Measurements from ENCODE around the gene CCDC183. TPM values are rescaled to one million over a fixed set of nuclear protein-coding genes. Genes with fewer than 3 reads are reported as not detected.
"Not testable (repeated sequence)": the region's sequence is repeated elsewhere in the genome, so short reads cannot be mapped to it uniquely, and the experiment has no call there.

CCDC183 gene
- total RNA-seq, 8 experiments from 2014 or later: 0.61 to 3.3 (median 2.5) TPM

- no peak overlapping the region for H3K4me3 ChIP-seq
- ATAC-seq (replicated peaks in 6 of 8): no peak
- no peaks in the 10 kb centered on the region for H3K4me1 ChIP-seq (replicated peaks in 1 of 2)
- in situ Hi-C loops (cut with MboI; ENCODE audit: low pct_unique_long_range_greater_than_20kb in 2 of 9, low sequenced_read_pairs in 9 of 9, unreplicated experiment in 9 of 9): no loop called here
- no peak overlapping the region for H3K27ac ChIP-seq
- 67 to 100% (median 91%) methylated on average over 1 to 7 of the region's 24 CpGs; no CpG with 5 or more reads in 4 of the 10 experiments for WGBS, 10 experiments
These were observed 30.8 kb downstream of the CCDC183 start for GRCh38 chr9:136826703-136827582.

GRCh38 chr9:136827794-136828473 is 31.8 kb downstream of the CCDC183 start:
- ATAC-seq (replicated peaks in 6 of 8): no peak
- Histone ChIP-seq H3K4me1 (replicated peaks in 1 of 2) (no peaks in the 10 kb centered on the region), H3K4me3 (no peak overlapping the region), H3K27ac (no peak overlapping the region)
- WGBS, 10 experiments: 60 to 100% (median 85%) methylated on average over 1 to 2 of the region's 14 CpGs; no CpG with 5 or more reads in 5 of the 10 experiments
- in situ Hi-C loops (cut with MboI; ENCODE audit: low pct_unique_long_range_greater_than_20kb in 2 of 9, low sequenced_read_pairs in 9 of 9, unreplicated experiment in 9 of 9): no loop called here

- H3K4me1 ChIP-seq (replicated peaks in 1 of 2): no peaks in the 10 kb centered on the region
- no peak for ATAC-seq (replicated peaks in 6 of 8)
- WGBS, 10 experiments: 87 to 100% (median 99%) methylated on average over 1 to 8 of the region's 31 CpGs; no CpG with 5 or more reads in 2 of the 10 experiments
- H3K27ac ChIP-seq: no peak overlapping the region
- in situ Hi-C loops (cut with MboI; ENCODE audit: low pct_unique_long_range_greater_than_20kb in 2 of 9, low sequenced_read_pairs in 9 of 9, unreplicated experiment in 9 of 9): no loop called here
- no peak overlapping the region for H3K4me3 ChIP-seq
These were observed 32.5 kb downstream of the CCDC183 start for GRCh38 chr9:136828474-136829140.

- Histone ChIP-seq H3K4me1 (replicated peaks in 1 of 2) (no peaks in the 10 kb centered on the region), H3K4me3 (no peak overlapping the region), H3K27ac (no peak overlapping the region)
- ATAC-seq (replicated peaks in 6 of 8): no peak
- WGBS, 10 experiments: 73 to 100% (median 81%) methylated on average over 1 to 4 of the region's 14 CpGs; no CpG with 5 or more reads in 4 of the 10 experiments
- in situ Hi-C loops (cut with MboI; ENCODE audit: low pct_unique_long_range_greater_than_20kb in 2 of 9, low sequenced_read_pairs in 9 of 9, unreplicated experiment in 9 of 9): no loop called here
These were observed 33.3 kb downstream of the CCDC183 start for GRCh38 chr9:136829412-136829811.

GRCh38 chr9:136829981-136830885 is 34.1 kb downstream of the CCDC183 start:
- in situ Hi-C loops (cut with MboI; ENCODE audit: low pct_unique_long_range_greater_than_20kb in 2 of 9, low sequenced_read_pairs in 9 of 9, unreplicated experiment in 9 of 9): no loop called here
- 60 to 100% (median 90%) methylated on average over 1 to 6 of the region's 41 CpGs; no CpG with 5 or more reads in 5 of the 10 experiments for WGBS, 10 experiments
- Histone ChIP-seq H3K27ac (no peak overlapping the region), H3K4me3 (no peak overlapping the region), H3K4me1 (replicated peaks in 1 of 2) (no peaks in the 10 kb centered on the region)
- ATAC-seq (replicated peaks in 6 of 8): peak in 4 of 8 experiments; percentile 8 to 14 (median 12)

- in situ Hi-C loops (cut with MboI; ENCODE audit: low pct_unique_long_range_greater_than_20kb in 2 of 9, low sequenced_read_pairs in 9 of 9, unreplicated experiment in 9 of 9): no loop called here
- 80 to 100% (median 90%) methylated on average over 1 to 7 of the region's 30 CpGs; no CpG with 5 or more reads in 2 of the 10 experiments for WGBS, 10 experiments
- Histone ChIP-seq H3K4me3 (no peak overlapping the region), H3K27ac (no peak overlapping the region), H3K4me1 (replicated peaks in 1 of 2) (no peaks in the 10 kb centered on the region)
- ATAC-seq (replicated peaks in 6 of 8): no peak
These were observed 35.0 kb downstream of the CCDC183 start for GRCh38 chr9:136831002-136831719.

- no CpG with 5 or more reads among the region's 23 CpGs for WGBS, 10 experiments
- no peak overlapping the region for H3K27ac ChIP-seq
- in situ Hi-C loops (cut with MboI; ENCODE audit: low pct_unique_long_range_greater_than_20kb in 2 of 9, low sequenced_read_pairs in 9 of 9, unreplicated experiment in 9 of 9): no loop called here
These were observed 35.6 kb downstream of the CCDC183 start for GRCh38 chr9:136831720-136832104.

GRCh38 chr9:136832581-136832980 is 36.4 kb downstream of the CCDC183 start:
- ATAC-seq (replicated peaks in 6 of 8): no peak
- H3K4me1 ChIP-seq (replicated peaks in 1 of 2): no peaks in the 10 kb centered on the region
- in situ Hi-C loops (cut with MboI; ENCODE audit: low pct_unique_long_range_greater_than_20kb in 2 of 9, low sequenced_read_pairs in 9 of 9, unreplicated experiment in 9 of 9): no loop called here
- H3K27ac ChIP-seq: no peak overlapping the region
- WGBS, 10 experiments: 88 to 100% methylated on average over 2 to 5 of the region's 9 CpGs; no CpG with 5 or more reads in 8 of the 10 experiments
- no peak overlapping the region for H3K4me3 ChIP-seq

More at GRCh38 chr9:136831720-136832104, 35.6 kb downstream of the CCDC183 start:
- no peak for ATAC-seq (replicated peaks in 6 of 8)
- no peak overlapping the region for H3K4me3 ChIP-seq
- H3K4me1 ChIP-seq (replicated peaks in 1 of 2): no peaks in the 10 kb centered on the region

- H3K27ac ChIP-seq; in situ Hi-C loops (cut with MboI; ENCODE audit: low pct_unique_long_range_greater_than_20kb in 2 of 9, low sequenced_read_pairs in 9 of 9, unreplicated experiment in 9 of 9); ATAC-seq (replicated peaks in 6 of 8); H3K4me3 ChIP-seq; H3K4me1 ChIP-seq (replicated peaks in 1 of 2): not testable (repeated sequence)
- 60 to 100% (median 80%) methylated on average over 1 to 6 of the region's 16 CpGs; no CpG with 5 or more reads in 6 of the 10 experiments for WGBS, 10 experiments
These were observed 37.4 kb downstream of the CCDC183 start for GRCh38 chr9:136833381-136834048.

- H3K27ac ChIP-seq: no peak overlapping the region
These were observed 39.2 kb downstream of the CCDC183 start for GRCh38 chr9:136835162-136835931.

More at GRCh38 chr9:136835162-136835931, 39.2 kb downstream of the CCDC183 start:
- WGBS, 10 experiments: 74 to 100% (median 83%) methylated on average over 1 to 21 of the region's 36 CpGs; no CpG with 5 or more reads in 4 of the 10 experiments
- Histone ChIP-seq H3K4me1 (replicated peaks in 1 of 2) (peaks cover 10 to 13% of the 10 kb centered on the region in 2 donors), H3K4me3 (no peak overlapping the region)
- ATAC-seq (replicated peaks in 6 of 8): no peak
- in situ Hi-C loops (cut with MboI; ENCODE audit: low pct_unique_long_range_greater_than_20kb in 2 of 9, low sequenced_read_pairs in 9 of 9, unreplicated experiment in 9 of 9): no loop called here
